ENCODE results near the gene STX3.
"Not testable (repeated sequence)": the region's sequence is repeated elsewhere in the genome, so short reads cannot be mapped to it uniquely, and the experiment has no call there.

Gene STX3

GRCh38 chr11:59759900-59760299, 4.7 kb downstream of the STX3 start:
- no peak for DNase-seq

- DNase-seq, result no peak
Observed at GRCh38 chr11:59760771-59761170, 5.6 kb downstream of the STX3 start.

GRCh38 chr11:59761993-59762392, 6.8 kb downstream of the STX3 start:
- no peak for DNase-seq

- no peak for DNase-seq
Observed at GRCh38 chr11:59765068-59765735, 10.0 kb downstream of the STX3 start.

GRCh38 chr11:59766542-59767224, 11.5 kb downstream of the STX3 start:
- no peak for DNase-seq

GRCh38 chr11:59767225-59767611, 12.0 kb downstream of the STX3 start:
- no peak for DNase-seq

GRCh38 chr11:59769111-59769510, 13.9 kb downstream of the STX3 start:
- no peak for DNase-seq

- no peak for DNase-seq
Observed at GRCh38 chr11:59769828-59770227, 14.7 kb downstream of the STX3 start.

GRCh38 chr11:59770319-59770718, 15.1 kb downstream of the STX3 start:
- DNase-seq, result no peak

- DNase-seq, result no peak
Observed at GRCh38 chr11:59770869-59771268, 15.7 kb downstream of the STX3 start.

- no peak for DNase-seq
Observed at GRCh38 chr11:59771605-59772004, 16.4 kb downstream of the STX3 start.

- no peak for DNase-seq
Observed at GRCh38 chr11:59773083-59773440, 17.9 kb downstream of the STX3 start.

- DNase-seq, result no peak
Observed at GRCh38 chr11:59776210-59777066, 21.3 kb downstream of the STX3 start.

GRCh38 chr11:59777104-59777503, 21.9 kb downstream of the STX3 start:
- DNase-seq, result no peak

- DNase-seq, result no peak
Observed at GRCh38 chr11:59778122-59778521, 22.9 kb downstream of the STX3 start.

- no peak for DNase-seq
Observed at GRCh38 chr11:59779487-59779886, 24.3 kb downstream of the STX3 start.

GRCh38 chr11:59782080-59782479, 26.9 kb downstream of the STX3 start:
- no peak for DNase-seq

GRCh38 chr11:59783632-59784090, 28.5 kb downstream of the STX3 start:
- no peak for DNase-seq

GRCh38 chr11:59784441-59784840, 29.3 kb downstream of the STX3 start:
- DNase-seq, result not testable (repeated sequence)

- no peak for DNase-seq
Observed at GRCh38 chr11:59785818-59786217, 30.6 kb downstream of the STX3 start.

- DNase-seq, result no peak
Observed at GRCh38 chr11:59787255-59787588, 32.0 kb downstream of the STX3 start.

GRCh38 chr11:59787816-59788215, 32.6 kb downstream of the STX3 start:
- no peak for DNase-seq

GRCh38 chr11:59791639-59792038, 36.5 kb downstream of the STX3 start:
- DNase-seq, result no peak

- no peak for DNase-seq
Observed at GRCh38 chr11:59792507-59792906, 37.3 kb downstream of the STX3 start.

All from NCI-H1436 treated with DMSO at 0.1 percent for 48 hours (cell line).